ENCODE measurements around the gene SNTB2.

The SNTB2 gene

DNA sequence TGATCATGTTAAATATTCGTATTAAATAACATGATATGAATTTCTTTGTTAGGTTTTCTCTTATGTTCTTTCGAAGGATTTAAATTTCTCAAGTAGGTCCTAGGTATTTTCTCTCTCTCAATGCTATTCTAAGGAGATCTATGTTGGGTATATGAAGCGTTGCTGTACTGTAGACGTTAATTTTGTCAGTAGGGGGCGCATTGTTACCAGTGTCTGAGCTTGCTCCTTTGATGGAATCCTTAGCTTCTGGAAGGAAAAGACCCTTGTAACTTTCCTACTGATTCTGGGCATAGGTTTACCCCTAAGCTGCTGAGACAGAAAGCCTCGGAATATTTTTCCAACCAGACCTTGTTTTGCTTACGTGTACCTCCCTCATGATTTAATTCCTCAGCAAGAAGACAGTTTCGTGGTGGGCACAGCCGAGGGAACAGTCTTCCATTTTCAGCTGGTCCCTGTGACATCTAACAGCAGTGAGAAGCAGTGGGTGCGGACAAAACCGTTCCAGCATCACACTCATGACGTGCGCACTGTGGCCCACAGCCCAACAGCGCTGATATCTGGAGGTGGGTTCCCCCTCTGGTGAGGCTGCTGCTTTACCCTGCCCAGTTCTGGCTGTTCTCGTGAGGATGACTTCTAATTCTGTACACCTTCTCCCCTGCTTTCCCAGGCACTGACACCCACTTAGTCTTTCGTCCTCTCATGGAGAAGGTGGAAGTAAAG is 36.7 kb upstream of the SNTB2 start:
- no peak overlapping the region for H2BK120ac ChIP-seq (ENCODE audit: insufficient read depth, low read length, poor library complexity)
- no peaks in the 10 kb centered on the region for H3K4me1 ChIP-seq (ENCODE audit: control insufficient read depth in 1 of 2, insufficient read depth in 2 of 2, low read length in 2 of 2)
- H3K27me3 ChIP-seq (ENCODE audit: insufficient read depth, low read length), result no peaks in the 10 kb centered on the region
- peaks cover 37 to 41% of the 10 kb centered on the region in 2 experiments for H3K36me3 ChIP-seq (ENCODE audit: control insufficient read depth in 1 of 2, insufficient read depth in 2 of 2, low read length in 2 of 2)
- no peak overlapping the region for H2BK12ac ChIP-seq (ENCODE audit: low read length)
- H2AK5ac ChIP-seq (ENCODE audit: low read length), result no peak overlapping the region
- H2AFZ ChIP-seq (ENCODE audit: insufficient read depth, low read length, poor library complexity), result no peak overlapping the region
- H3K79me2 ChIP-seq (ENCODE audit: control insufficient read depth, insufficient read depth, low read length, poor library complexity), result no peaks in the 10 kb centered on the region
- H3K79me1 ChIP-seq (ENCODE audit: low read length), result no peaks in the 10 kb centered on the region
- H3K18ac ChIP-seq (ENCODE audit: low read length), result no peak overlapping the region
- peak; percentile 70 to 92 for DNase-seq
- WGBS (ENCODE audit: extremely low coverage, insufficient coverage, insufficient read length), result no CpG with 5 or more reads among the region's 16 CpGs
- H4K12ac ChIP-seq (ENCODE audit: low read depth, low read length), result no peak overlapping the region
- H3K14ac ChIP-seq (ENCODE audit: low read length), result no peak overlapping the region
- no peak overlapping the region for H3K4ac ChIP-seq (ENCODE audit: low read depth, low read length)
- H3K9me3 ChIP-seq (ENCODE audit: insufficient read depth, low read depth, low read length), result no peaks in the 10 kb centered on the region
- no peak overlapping the region for H3K23ac ChIP-seq (ENCODE audit: low read length)
- no peak overlapping the region for H2BK5ac ChIP-seq (ENCODE audit: low read depth, low read length, poor library complexity)
- no peak overlapping the region for H4K91ac ChIP-seq (ENCODE audit: low read depth, low read length)
- no peak overlapping the region for H3K4me2 ChIP-seq (ENCODE audit: low read length)
- H3K27ac ChIP-seq (ENCODE audit: low read depth, low read length), result no peak overlapping the region
- no peak overlapping the region for H3K4me3 ChIP-seq (ENCODE audit: low read depth, low read length)
- no peak overlapping the region for H4K8ac ChIP-seq (ENCODE audit: low read depth, low read length)
- H3K9ac ChIP-seq (ENCODE audit: low read length), result no peak overlapping the region

DNA sequence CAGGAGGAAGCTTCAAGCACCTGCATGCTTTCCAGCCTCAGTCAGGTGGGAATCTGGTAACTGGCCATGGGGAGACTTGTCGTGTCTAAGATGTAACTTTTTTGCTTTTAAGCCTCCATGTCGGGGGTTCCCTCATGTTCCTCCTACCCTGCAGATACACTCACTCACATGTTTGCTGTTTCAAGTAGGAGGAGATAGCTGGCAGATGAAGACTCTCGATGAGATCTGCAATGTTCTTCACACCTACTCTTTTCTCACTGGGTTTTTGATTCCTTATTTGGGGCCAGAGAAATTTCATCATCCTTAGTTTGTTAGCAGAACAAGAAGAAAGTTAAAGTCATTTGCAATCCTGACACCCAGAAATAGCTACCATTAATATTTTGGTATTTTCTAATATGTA is 29.8 kb upstream of the SNTB2 start:
- no peak for DNase-seq
- WGBS (ENCODE audit: extremely low coverage, insufficient coverage, insufficient read length), result no CpG with 5 or more reads among the region's 3 CpGs
- no peak overlapping the region for H2AK5ac ChIP-seq (ENCODE audit: low read length)

DNA sequence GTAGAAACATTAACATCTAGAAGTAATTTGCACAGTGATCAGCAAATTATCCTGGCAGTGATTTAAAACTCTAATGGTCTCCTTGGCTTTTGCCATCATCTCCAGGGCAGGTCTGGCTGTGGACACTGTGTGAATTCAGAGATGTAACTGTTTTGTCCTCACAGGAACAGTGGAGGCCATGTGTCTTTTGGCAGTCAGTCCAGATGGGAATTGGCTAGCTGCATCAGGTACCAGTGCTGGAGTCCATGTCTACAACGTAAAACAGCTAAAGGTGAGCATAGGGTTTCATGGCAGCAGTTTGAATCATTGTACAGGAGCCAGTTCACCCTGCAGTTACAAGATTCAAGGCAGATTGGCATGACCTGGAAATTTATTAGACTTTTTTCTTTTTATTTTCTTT is 26.8 kb upstream of the SNTB2 start:
- Histone ChIP-seq H3K36me3 (ENCODE audit: control insufficient read depth in 1 of 2, insufficient read depth in 2 of 2, low read length in 2 of 2) (peaks cover 29 to 57% of the 10 kb centered on the region in 2 experiments), H2AK5ac (ENCODE audit: low read length) (no peak overlapping the region)

More for the DNA sequence above, 29.8 kb upstream of the SNTB2 start:
- Histone ChIP-seq H4K91ac (ENCODE audit: low read depth, low read length) (no peak overlapping the region), H3K4me3 (ENCODE audit: low read depth, low read length) (no peak overlapping the region), H3K4ac (ENCODE audit: low read depth, low read length) (no peak overlapping the region), H3K36me3 (ENCODE audit: control insufficient read depth in 1 of 2, insufficient read depth in 2 of 2, low read length in 2 of 2) (peaks cover 39 to 60% of the 10 kb centered on the region in 2 experiments), H3K27me3 (ENCODE audit: insufficient read depth, low read length) (no peaks in the 10 kb centered on the region), H3K79me2 (ENCODE audit: control insufficient read depth, insufficient read depth, low read length, poor library complexity) (no peaks in the 10 kb centered on the region), H3K27ac (ENCODE audit: low read depth, low read length) (no peak overlapping the region), H3K14ac (ENCODE audit: low read length) (no peak overlapping the region), H3K4me1 (ENCODE audit: control insufficient read depth in 1 of 2, insufficient read depth in 2 of 2, low read length in 2 of 2) (no peaks in the 10 kb centered on the region), H3K79me1 (ENCODE audit: low read length) (no peaks in the 10 kb centered on the region), H2AFZ (ENCODE audit: insufficient read depth, low read length, poor library complexity) (no peak overlapping the region), H3K9ac (ENCODE audit: low read length) (no peak overlapping the region), H3K23ac (ENCODE audit: low read length) (no peak overlapping the region), H2BK5ac (ENCODE audit: low read depth, low read length, poor library complexity) (no peak overlapping the region), H3K9me3 (ENCODE audit: insufficient read depth, low read depth, low read length) (no peaks in the 10 kb centered on the region), H3K4me2 (ENCODE audit: low read length) (no peak overlapping the region), H2BK12ac (ENCODE audit: low read length) (no peak overlapping the region), H4K12ac (ENCODE audit: low read depth, low read length) (no peak overlapping the region), H3K18ac (ENCODE audit: low read length) (no peak overlapping the region), H4K8ac (ENCODE audit: low read depth, low read length) (no peak overlapping the region), H2BK120ac (ENCODE audit: insufficient read depth, low read length, poor library complexity) (no peak overlapping the region)

DNA sequence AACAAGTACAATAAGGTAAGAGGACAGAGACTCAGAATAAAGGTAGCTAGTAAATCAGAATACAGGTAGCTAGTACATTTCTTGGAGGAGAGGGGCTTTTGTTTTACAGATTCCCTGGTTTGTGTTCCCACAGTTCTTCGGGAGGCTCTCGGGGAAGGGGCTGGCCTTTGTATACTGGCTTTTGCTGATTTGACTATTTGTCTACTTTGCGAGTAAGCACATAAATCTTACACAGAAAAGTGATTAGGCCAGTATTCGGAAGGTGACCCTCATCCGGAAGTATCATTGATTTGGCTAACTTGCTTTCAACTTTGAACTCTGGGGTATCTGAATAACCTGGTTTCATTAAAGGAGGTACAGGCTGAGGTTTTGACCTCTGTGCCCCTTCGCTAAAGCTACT is 21.4 kb upstream of the SNTB2 start:
- Histone ChIP-seq H3K9me3 (ENCODE audit: insufficient read depth, low read depth, low read length) (no peaks in the 10 kb centered on the region), H3K23ac (ENCODE audit: low read length) (no peak overlapping the region), H2AK5ac (ENCODE audit: low read length) (no peak overlapping the region), H3K79me1 (ENCODE audit: low read length) (no peaks in the 10 kb centered on the region), H2BK12ac (ENCODE audit: low read length) (no peak overlapping the region), H3K4me1 (ENCODE audit: control insufficient read depth in 1 of 2, insufficient read depth in 2 of 2, low read length in 2 of 2) (no peaks in the 10 kb centered on the region), H2AFZ (ENCODE audit: insufficient read depth, low read length, poor library complexity) (no peak overlapping the region), H3K4ac (ENCODE audit: low read depth, low read length) (no peak overlapping the region), H3K4me3 (ENCODE audit: low read depth, low read length) (no peak overlapping the region), H3K4me2 (ENCODE audit: low read length) (no peak overlapping the region), H3K18ac (ENCODE audit: low read length) (no peak overlapping the region), H2BK120ac (ENCODE audit: insufficient read depth, low read length, poor library complexity) (no peak overlapping the region), H3K27me3 (ENCODE audit: insufficient read depth, low read length) (no peaks in the 10 kb centered on the region), H3K14ac (ENCODE audit: low read length) (no peak overlapping the region), H4K8ac (ENCODE audit: low read depth, low read length) (no peak overlapping the region), H3K9ac (ENCODE audit: low read length) (no peak overlapping the region), H4K91ac (ENCODE audit: low read depth, low read length) (no peak overlapping the region), H4K12ac (ENCODE audit: low read depth, low read length) (no peak overlapping the region), H3K36me3 (ENCODE audit: control insufficient read depth in 1 of 2, insufficient read depth in 2 of 2, low read length in 2 of 2) (peaks cover 13 to 41% of the 10 kb centered on the region in 2 experiments), H2BK5ac (ENCODE audit: low read depth, low read length, poor library complexity) (no peak overlapping the region), H3K79me2 (ENCODE audit: control insufficient read depth, insufficient read depth, low read length, poor library complexity) (no peaks in the 10 kb centered on the region), H3K27ac (ENCODE audit: low read depth, low read length) (no peak overlapping the region)
- WGBS (ENCODE audit: extremely low coverage, insufficient coverage, insufficient read length), result no CpG with 5 or more reads among the region's 6 CpGs
- no peak for DNase-seq

More for the DNA sequence above, 26.8 kb upstream of the SNTB2 start:
- H3K4me3 ChIP-seq (ENCODE audit: low read depth, low read length), result no peak overlapping the region
- no peak for DNase-seq
- H3K4me1 ChIP-seq (ENCODE audit: control insufficient read depth in 1 of 2, insufficient read depth in 2 of 2, low read length in 2 of 2), result no peaks in the 10 kb centered on the region
- WGBS (ENCODE audit: extremely low coverage, insufficient coverage, insufficient read length), result no CpG with 5 or more reads among the region's 1 CpG
- H3K18ac ChIP-seq (ENCODE audit: low read length), result no peak overlapping the region
- no peaks in the 10 kb centered on the region for H3K27me3 ChIP-seq (ENCODE audit: insufficient read depth, low read length)
- H4K12ac ChIP-seq (ENCODE audit: low read depth, low read length), result peak overlapping the region; percentile 54
- H3K9ac ChIP-seq (ENCODE audit: low read length), result no peak overlapping the region
- no peak overlapping the region for H2BK5ac ChIP-seq (ENCODE audit: low read depth, low read length, poor library complexity)
- no peak overlapping the region for H2BK120ac ChIP-seq (ENCODE audit: insufficient read depth, low read length, poor library complexity)
- H3K79me1 ChIP-seq (ENCODE audit: low read length), result no peaks in the 10 kb centered on the region
- no peak overlapping the region for H2AFZ ChIP-seq (ENCODE audit: insufficient read depth, low read length, poor library complexity)
- no peak overlapping the region for H3K4me2 ChIP-seq (ENCODE audit: low read length)
- H4K8ac ChIP-seq (ENCODE audit: low read depth, low read length), result no peak overlapping the region
- no peaks in the 10 kb centered on the region for H3K79me2 ChIP-seq (ENCODE audit: control insufficient read depth, insufficient read depth, low read length, poor library complexity)
- H2BK12ac ChIP-seq (ENCODE audit: low read length), result no peak overlapping the region
- H3K4ac ChIP-seq (ENCODE audit: low read depth, low read length), result no peak overlapping the region
- H4K91ac ChIP-seq (ENCODE audit: low read depth, low read length), result peak overlapping the region; percentile 14
- H3K27ac ChIP-seq (ENCODE audit: low read depth, low read length), result no peak overlapping the region
- H3K23ac ChIP-seq (ENCODE audit: low read length), result no peak overlapping the region
- H3K14ac ChIP-seq (ENCODE audit: low read length), result no peak overlapping the region
- H3K9me3 ChIP-seq (ENCODE audit: insufficient read depth, low read depth, low read length), result no peaks in the 10 kb centered on the region
